Measurements from ENCODE around the gene EPAS1. TPM values are rescaled to one million over a fixed set of nuclear protein-coding genes. Genes with fewer than 3 reads are reported as not detected.

The EPAS1 gene
- total RNA-seq, 2 experiments from 2014 or later, result 4.2 to 5.4 TPM

DNA sequence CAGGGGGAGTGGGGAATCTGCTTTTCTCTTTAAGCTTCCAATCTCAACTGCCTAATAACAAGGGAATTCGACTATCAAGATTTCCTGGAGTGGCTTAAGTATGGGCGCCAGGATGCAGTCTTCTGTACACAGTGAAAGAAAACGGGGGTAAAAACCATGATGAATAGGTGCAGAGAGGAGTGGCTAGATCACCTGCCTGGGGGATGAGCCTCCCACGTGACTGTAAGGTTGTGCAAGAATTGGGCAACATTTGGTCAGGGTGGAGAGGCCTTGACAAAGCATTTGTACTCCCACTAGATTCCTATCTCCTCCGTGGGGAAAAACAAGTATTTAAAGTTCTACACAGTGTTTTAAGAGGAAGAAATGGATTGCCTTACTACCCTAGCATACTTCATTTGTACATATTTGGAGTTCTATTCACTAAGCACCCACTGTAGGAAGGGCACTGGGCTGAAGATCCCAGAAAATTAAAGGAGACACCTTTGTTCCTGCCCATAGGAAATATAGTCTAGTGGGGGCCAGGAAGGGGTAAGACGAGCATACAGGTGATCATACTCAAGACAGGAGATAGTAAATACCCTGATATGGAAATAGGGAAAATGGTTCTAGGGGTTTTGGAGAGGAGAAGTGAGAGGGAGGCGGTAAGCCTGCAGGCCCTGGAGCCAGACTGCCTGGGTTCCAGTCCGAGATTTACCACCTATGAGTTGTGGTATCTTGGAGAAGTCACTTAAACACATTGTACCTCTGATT is 29.2 kb downstream of the EPAS1 start:
- TF ChIP-seq, protein P1, sequence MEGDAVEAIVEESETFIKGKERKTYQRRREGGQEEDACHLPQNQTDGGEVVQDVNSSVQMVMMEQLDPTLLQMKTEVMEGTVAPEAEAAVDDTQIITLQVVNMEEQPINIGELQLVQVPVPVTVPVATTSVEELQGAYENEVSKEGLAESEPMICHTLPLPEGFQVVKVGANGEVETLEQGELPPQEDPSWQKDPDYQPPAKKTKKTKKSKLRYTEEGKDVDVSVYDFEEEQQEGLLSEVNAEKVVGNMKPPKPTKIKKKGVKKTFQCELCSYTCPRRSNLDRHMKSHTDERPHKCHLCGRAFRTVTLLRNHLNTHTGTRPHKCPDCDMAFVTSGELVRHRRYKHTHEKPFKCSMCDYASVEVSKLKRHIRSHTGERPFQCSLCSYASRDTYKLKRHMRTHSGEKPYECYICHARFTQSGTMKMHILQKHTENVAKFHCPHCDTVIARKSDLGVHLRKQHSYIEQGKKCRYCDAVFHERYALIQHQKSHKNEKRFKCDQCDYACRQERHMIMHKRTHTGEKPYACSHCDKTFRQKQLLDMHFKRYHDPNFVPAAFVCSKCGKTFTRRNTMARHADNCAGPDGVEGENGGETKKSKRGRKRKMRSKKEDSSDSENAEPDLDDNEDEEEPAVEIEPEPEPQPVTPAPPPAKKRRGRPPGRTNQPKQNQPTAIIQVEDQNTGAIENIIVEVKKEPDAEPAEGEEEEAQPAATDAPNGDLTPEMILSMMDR (IDR thresholded peaks at IDR 0.05), result no peak
- no peak overlapping the region for H3K27ac Mint-ChIP-seq
- no peak overlapping the region for H3K27ac ChIP-seq (ENCODE audit: low read depth in 1 of 2, low read length in 2 of 2)
- POLR2A ChIA-PET, result no interaction called here
- no peak for DNase-seq
- no peaks in the 10 kb centered on the region for H3K27me3 ChIP-seq (ENCODE audit: control insufficient read depth in 1 of 2, insufficient read depth in 2 of 2, low read length in 2 of 2)
- H3K4me3 ChIP-seq (ENCODE audit: low read length), result no peak overlapping the region
- no peaks in the 10 kb centered on the region for H3K36me3 Mint-ChIP-seq (ENCODE audit: low read depth)
- no peaks in the 10 kb centered on the region for H3K36me3 ChIP-seq (ENCODE audit: insufficient read depth, low read length)
- H3K4me3 Mint-ChIP-seq, result no peak overlapping the region
- no peaks in the 10 kb centered on the region for H3K27me3 Mint-ChIP-seq
- H3K4me1 Mint-ChIP-seq (ENCODE audit: low read depth), result peaks cover 9% of the 10 kb centered on the region
- H3K9me3 ChIP-seq (ENCODE audit: control insufficient read depth in 1 of 2, insufficient read depth in 1 of 2, low read length in 2 of 2), result no peaks in the 10 kb centered on the region
- H3K4me1 ChIP-seq (ENCODE audit: insufficient read depth, low read length), result no peaks in the 10 kb centered on the region
- H3K9me3 Mint-ChIP-seq, result no peaks in the 10 kb centered on the region
- intact Hi-C loops (cut with DNase I, micrococcal nuclease), result no loop called here
- ATAC-seq (ENCODE audit: poor library complexity), result no peak
- CTCF ChIA-PET, result no interaction called here

DNA sequence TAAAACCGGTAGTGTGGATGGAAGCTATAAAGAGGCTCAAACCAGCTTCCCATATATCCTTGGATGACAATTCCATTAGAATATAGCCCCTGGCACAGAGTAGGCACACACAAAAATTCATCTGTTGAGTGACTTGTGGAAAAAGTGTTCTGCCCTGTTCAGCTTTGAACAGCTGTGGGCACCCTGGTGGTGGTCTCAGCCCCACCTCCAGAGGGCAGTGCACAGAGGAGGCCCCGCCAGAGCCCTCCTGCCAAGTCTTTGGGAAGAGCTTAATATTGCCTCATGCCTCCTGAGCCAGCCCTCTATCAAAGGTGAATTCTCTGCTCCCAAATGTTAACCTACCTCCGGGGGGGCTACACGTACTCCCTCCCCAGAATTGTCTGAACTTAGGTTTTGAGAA is 30.4 kb downstream of the EPAS1 start:
- peak in 1 of 14 experiments; percentile 11 for DNase-seq
- no peaks in the 10 kb centered on the region for H3K36me3 ChIP-seq (ENCODE audit: insufficient read depth, low read length)
- H3K27me3 ChIP-seq (ENCODE audit: control insufficient read depth in 1 of 2, insufficient read depth in 2 of 2, low read length in 2 of 2), result no peaks in the 10 kb centered on the region
- CTCF ChIA-PET, result interaction anchor here (1.3 kb wide), 1 partner anchor 9 kb away, joined by 3 read pairs; no protein-coding TSS in a partner anchor
- peaks cover 9% of the 10 kb centered on the region for H3K4me1 Mint-ChIP-seq (ENCODE audit: low read depth)
- no peaks in the 10 kb centered on the region for H3K36me3 Mint-ChIP-seq (ENCODE audit: low read depth)
- intact Hi-C loops (cut with DNase I, micrococcal nuclease), result no loop called here
- no peaks in the 10 kb centered on the region for H3K9me3 ChIP-seq (ENCODE audit: control insufficient read depth in 1 of 2, insufficient read depth in 1 of 2, low read length in 2 of 2)
- POLR2A ChIA-PET, result no interaction called here
- TF ChIP-seq, protein P1 (IDR thresholded peaks at IDR 0.05), result no peak
- no peaks in the 10 kb centered on the region for H3K27me3 Mint-ChIP-seq
- H3K27ac ChIP-seq (ENCODE audit: low read depth in 1 of 2, low read length in 2 of 2), result no peak overlapping the region
- H3K27ac Mint-ChIP-seq, result no peak overlapping the region
- H3K4me3 Mint-ChIP-seq, result no peak overlapping the region
- no peak for ATAC-seq (ENCODE audit: poor library complexity)
- H3K4me3 ChIP-seq (ENCODE audit: low read length), result no peak overlapping the region
- H3K4me1 ChIP-seq (ENCODE audit: insufficient read depth, low read length), result no peaks in the 10 kb centered on the region
- H3K9me3 Mint-ChIP-seq, result no peaks in the 10 kb centered on the region

DNA sequence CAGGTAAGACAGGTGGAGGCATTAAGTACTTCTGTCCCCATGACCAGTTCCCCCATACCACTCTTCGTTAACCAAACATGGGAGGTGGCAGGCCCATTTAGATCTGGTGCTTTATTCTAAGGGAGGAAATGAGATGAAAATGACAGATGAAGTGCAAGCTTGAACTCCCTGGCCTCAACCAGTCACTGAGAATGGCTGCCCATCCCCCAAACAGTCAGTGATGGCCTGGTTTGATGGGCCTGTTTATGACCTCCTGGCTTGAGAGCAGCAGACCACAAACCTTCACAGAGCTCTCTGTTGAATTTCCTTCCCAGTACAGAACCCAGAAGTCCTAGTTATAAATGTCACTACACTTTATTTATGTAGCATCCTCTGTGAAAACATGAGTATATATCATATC is 31.1 kb downstream of the EPAS1 start:
- ChIA-PET CTCF (interaction anchor here (1.3 kb wide), 1 partner anchor 10 kb away, joined by 3 read pairs; no protein-coding TSS in a partner anchor), POLR2A (no interaction called here)
- H3K9me3 Mint-ChIP-seq, result no peaks in the 10 kb centered on the region
- no peaks in the 10 kb centered on the region for H3K9me3 ChIP-seq (ENCODE audit: control insufficient read depth in 1 of 2, insufficient read depth in 1 of 2, low read length in 2 of 2)
- ATAC-seq (ENCODE audit: poor library complexity) (no peak), DNase-seq (no peak)
- H3K4me3 Mint-ChIP-seq, result no peak overlapping the region
- no peak overlapping the region for H3K4me3 ChIP-seq (ENCODE audit: low read length)
- H3K4me1 ChIP-seq (ENCODE audit: insufficient read depth, low read length), result no peaks in the 10 kb centered on the region
- H3K4me1 Mint-ChIP-seq (ENCODE audit: low read depth), result peaks cover 9% of the 10 kb centered on the region
- H3K27ac ChIP-seq (ENCODE audit: low read depth in 1 of 2, low read length in 2 of 2), result no peak overlapping the region
- H3K27me3 Mint-ChIP-seq, result no peaks in the 10 kb centered on the region
- H3K36me3 Mint-ChIP-seq (ENCODE audit: low read depth), result no peaks in the 10 kb centered on the region
- H3K27ac Mint-ChIP-seq, result no peak overlapping the region
- H3K27me3 ChIP-seq (ENCODE audit: control insufficient read depth in 1 of 2, insufficient read depth in 2 of 2, low read length in 2 of 2), result no peaks in the 10 kb centered on the region
- no peaks in the 10 kb centered on the region for H3K36me3 ChIP-seq (ENCODE audit: insufficient read depth, low read length)
- TF ChIP-seq, protein P1 (IDR thresholded peaks at IDR 0.05), result no peak
- intact Hi-C loops (cut with DNase I, micrococcal nuclease), result no loop called here

Data from CD4-positive, alpha-beta T cell (primary cell).